Activated T-cell treated with anti-CD3 and anti-CD28 coated beads, Interleukin-2, amount 50 U/mL, for 4 hours (primary cell): ENCODE measurements around the gene TANGO2. TPM values are rescaled to one million over a fixed set of nuclear protein-coding genes. Genes with fewer than 3 reads are reported as not detected.

ENCODE experiments used
- ATAC-seq, 2 donors: fragments of 200-7000 bp; cut with Tn5 transposase; one replicate each; pipeline ENCODE4 v1.10.0; 2021
- DNase-seq: peaks from one replicate; pipeline ENCODE4 v3.0.0-alpha.2; 2020
- H3K27me3 Mint-ChIP-seq: one replicate; pipeline ENCODE4 v1.8.0; 2021; ENCODE audit warnings: low read depth, mixed read lengths
- H3K36me3 Mint-ChIP-seq: one replicate; pipeline ENCODE4 v1.8.0; 2022; ENCODE audit warnings: mixed read lengths; ENCODE audit not compliant: insufficient read depth
- H3K4me1 Mint-ChIP-seq: one replicate; pipeline ENCODE4 v1.8.0; 2021; ENCODE audit warnings: low read depth, mixed read lengths
- H3K4me3 Mint-ChIP-seq: one replicate; pipeline ENCODE4 v1.8.0; 2021; ENCODE audit warnings: mild to moderate bottlenecking, moderate library complexity, mixed read lengths
- H3K9me3 Mint-ChIP-seq: one replicate; pipeline ENCODE4 v1.8.0; 2021; ENCODE audit warnings: mixed read lengths
- total RNA-seq, 3 donors: library from RNA; stranded (reverse); gene quantifications; one replicate each; pipeline ENCODE4 v1.2.1, GENCODE V29; 2021

Gene TANGO2
- total RNA-seq, 3 donors from 2014 or later = 23.1 to 26.8 (median 25.3) TPM

GRCh38 chr22:20043057-20043996 lies 22.4 kb downstream of the TANGO2 start:
- Mint-ChIP-seq H3K27me3 (no peaks in the 10 kb centered on the region), H3K4me3 (no peak overlapping the region), H3K9me3 (peaks cover 3% of the 10 kb centered on the region), H3K36me3 (peaks cover 23% of the 10 kb centered on the region), H3K4me1 (peaks cover 2% of the 10 kb centered on the region)
- DNase-seq (no peak), ATAC-seq (no peak)

- H3K4me3 Mint-ChIP-seq = no peak overlapping the region
- peaks cover 28% of the 10 kb centered on the region for H3K36me3 Mint-ChIP-seq
- H3K27me3 Mint-ChIP-seq = no peaks in the 10 kb centered on the region
- peaks cover 4% of the 10 kb centered on the region for H3K9me3 Mint-ChIP-seq
- no peak for ATAC-seq
- H3K4me1 Mint-ChIP-seq = peaks cover 2% of the 10 kb centered on the region
- no peak for DNase-seq
Observed at GRCh38 chr22:20043997-20044342, 23.1 kb downstream of the TANGO2 start.

- ATAC-seq = no peak
- Mint-ChIP-seq H3K4me3 (no peak overlapping the region), H3K36me3 (peaks cover 31% of the 10 kb centered on the region), H3K27me3 (no peaks in the 10 kb centered on the region), H3K4me1 (peaks cover 2% of the 10 kb centered on the region), H3K9me3 (peaks cover 4% of the 10 kb centered on the region)
- no peak for DNase-seq
Observed at GRCh38 chr22:20044495-20045151, 23.7 kb downstream of the TANGO2 start.

- H3K4me3 Mint-ChIP-seq = no peak overlapping the region
- ATAC-seq (no peak), DNase-seq (no peak)
- H3K4me1 Mint-ChIP-seq = peaks cover 2% of the 10 kb centered on the region
- peaks cover 4% of the 10 kb centered on the region for H3K9me3 Mint-ChIP-seq
- peaks cover 33% of the 10 kb centered on the region for H3K36me3 Mint-ChIP-seq
- no peaks in the 10 kb centered on the region for H3K27me3 Mint-ChIP-seq
Observed at GRCh38 chr22:20046730-20047129, 25.8 kb downstream of the TANGO2 start.

GRCh38 chr22:20051927-20052308 lies 31.0 kb downstream of the TANGO2 start:
- no peak for ATAC-seq
- DNase-seq = no peak
- Mint-ChIP-seq H3K4me1 (peaks cover under 1% of the 10 kb centered on the region), H3K4me3 (no peak overlapping the region), H3K27me3 (no peaks in the 10 kb centered on the region), H3K36me3 (peaks cover 23% of the 10 kb centered on the region), H3K9me3 (peaks cover 4% of the 10 kb centered on the region)

- DNase-seq = no peak
- no peak for ATAC-seq
- Mint-ChIP-seq H3K9me3 (peaks cover 4% of the 10 kb centered on the region), H3K36me3 (peaks cover 23% of the 10 kb centered on the region), H3K4me1 (no peaks in the 10 kb centered on the region), H3K4me3 (no peak overlapping the region), H3K27me3 (no peaks in the 10 kb centered on the region)
Observed at GRCh38 chr22:20052309-20053259, 31.7 kb downstream of the TANGO2 start.

- peaks cover 20% of the 10 kb centered on the region for H3K36me3 Mint-ChIP-seq
- no peak overlapping the region for H3K4me3 Mint-ChIP-seq
- no peak for ATAC-seq
Observed at GRCh38 chr22:20053407-20054033, 32.6 kb downstream of the TANGO2 start.

GRCh38 chr22:20054034-20054427 lies 33.1 kb downstream of the TANGO2 start:
- Mint-ChIP-seq H3K4me3 (no peak overlapping the region), H3K27me3 (no peaks in the 10 kb centered on the region), H3K4me1 (no peaks in the 10 kb centered on the region), H3K36me3 (peaks cover 16% of the 10 kb centered on the region), H3K9me3 (no peaks in the 10 kb centered on the region)
- ATAC-seq (no peak), DNase-seq (no peak)

More at GRCh38 chr22:20053407-20054033, 32.6 kb downstream of the TANGO2 start:
- H3K9me3 Mint-ChIP-seq = no peaks in the 10 kb centered on the region
- H3K27me3 Mint-ChIP-seq = no peaks in the 10 kb centered on the region
- no peaks in the 10 kb centered on the region for H3K4me1 Mint-ChIP-seq
- no peak for DNase-seq

GRCh38 chr22:20054485-20054884 lies 33.6 kb downstream of the TANGO2 start:
- Mint-ChIP-seq H3K4me1 (no peaks in the 10 kb centered on the region), H3K9me3 (no peaks in the 10 kb centered on the region), H3K4me3 (no peak overlapping the region), H3K36me3 (peaks cover 14% of the 10 kb centered on the region), H3K27me3 (no peaks in the 10 kb centered on the region)
- DNase-seq = no peak
- no peak for ATAC-seq

GRCh38 chr22:20055144-20055543 lies 34.2 kb downstream of the TANGO2 start:
- H3K27me3 Mint-ChIP-seq = no peaks in the 10 kb centered on the region
- no peak for DNase-seq
- H3K4me3 Mint-ChIP-seq = no peak overlapping the region
- peaks cover 13% of the 10 kb centered on the region for H3K36me3 Mint-ChIP-seq
- ATAC-seq = no peak
- H3K4me1 Mint-ChIP-seq = no peaks in the 10 kb centered on the region
- H3K9me3 Mint-ChIP-seq = no peaks in the 10 kb centered on the region

- Mint-ChIP-seq H3K36me3 (peaks cover 13% of the 10 kb centered on the region), H3K9me3 (no peaks in the 10 kb centered on the region), H3K4me1 (no peaks in the 10 kb centered on the region), H3K4me3 (no peak overlapping the region), H3K27me3 (no peaks in the 10 kb centered on the region)
- ATAC-seq = no peak
- DNase-seq = no peak
Observed at GRCh38 chr22:20055654-20056053, 34.7 kb downstream of the TANGO2 start.

GRCh38 chr22:20056161-20056560 lies 35.3 kb downstream of the TANGO2 start:
- H3K4me3 Mint-ChIP-seq = no peak overlapping the region

GRCh38 chr22:20056696-20057386 lies 35.9 kb downstream of the TANGO2 start:
- H3K9me3 Mint-ChIP-seq = no peaks in the 10 kb centered on the region
- peaks cover 13% of the 10 kb centered on the region for H3K36me3 Mint-ChIP-seq

More at GRCh38 chr22:20056161-20056560, 35.3 kb downstream of the TANGO2 start:
- Mint-ChIP-seq H3K9me3 (no peaks in the 10 kb centered on the region), H3K4me1 (no peaks in the 10 kb centered on the region), H3K27me3 (no peaks in the 10 kb centered on the region), H3K36me3 (peaks cover 13% of the 10 kb centered on the region)
- DNase-seq (no peak), ATAC-seq (no peak)

More at GRCh38 chr22:20056696-20057386, 35.9 kb downstream of the TANGO2 start:
- H3K4me3 Mint-ChIP-seq = no peak overlapping the region
- H3K27me3 Mint-ChIP-seq = no peaks in the 10 kb centered on the region
- DNase-seq (no peak), ATAC-seq (no peak)
- H3K4me1 Mint-ChIP-seq = no peaks in the 10 kb centered on the region
